GM12878 (cell line): ENCODE measurements around the gene SNRPF. TPM values are rescaled to one million over a fixed set of nuclear protein-coding genes. Genes with fewer than 3 reads are reported as not detected.

Source experiments
- KAT2A ChIP-seq: conservative IDR thresholded peaks from 2 replicates; pipeline ENCODE4 v1.6.1; 2011; ENCODE audit warnings: low read depth, low read length; ENCODE audit not compliant: control insufficient read depth
- NFIC ChIP-seq: IDR thresholded peaks from 2 replicates; pipeline ENCODE4 v1.6.1; 2012; ENCODE audit warnings: low read depth, mild to moderate bottlenecking, inconsistent platforms, low read length, moderate library complexity
- NR2F1 ChIP-seq: fragments of 450-650 bp; conservative IDR thresholded peaks from 2 replicates; pipeline ENCODE4 v1.6.1; 2017; ENCODE audit warnings: mild to moderate bottlenecking
- ZBED1 ChIP-seq: IDR thresholded peaks from 2 replicates; pipeline ENCODE4 v1.6.1; 2016; ENCODE audit warnings: borderline replicate concordance
- ZNF217 ChIP-seq: fragments of 450-650 bp; IDR thresholded peaks from 2 replicates; pipeline ENCODE4 v1.6.1; 2017; ENCODE audit warnings: antibody characterized with exemption, mild to moderate bottlenecking
- polyA plus RNA-seq, 11 experiments: library from polyadenylated mRNA; depleted of rRNA in 4 of 11; unstranded in 6 of 11; stranded (reverse) in 5 of 11; fragments of >200 nt; fragmentation: Nextera tagmentation in 4 of 11; fragmentation: Illumina TruSeq in 1 of 11; extraction: Ambion mirVana in 4 of 11; extraction: Trizol in 1 of 11; gene quantifications; 1 replicate in 1 of 11; 2 replicates in 10 of 11; pipeline versions ENCODE4 v1.2.1 to v1.2.3, GENCODE V29; 2011 to 2016; ENCODE audit warnings: inconsistent platforms in 2 of 11, missing spikeins in 2 of 11, low read depth in 1 of 11
- total RNA-seq, 4 experiments: library from RNA; depleted of rRNA in 3 of 4; stranded (reverse); fragments of >200 nt in 3 of 4; fragmentation: Illumina TruSeq in 1 of 4; extraction: Trizol in 1 of 4; gene quantifications; 2 replicates each; pipeline versions ENCODE4 v1.2.1 to v1.2.3, GENCODE V29; 2013 to 2021
- TF ChIP-seq, protein P1 (sequence below): IDR thresholded peaks from 2 replicates; pipeline ENCODE4 v1.6.1; 2011; ENCODE audit warnings: borderline replicate concordance, low read depth, mild to moderate bottlenecking, moderate library complexity, low read length; ENCODE audit not compliant: insufficient read depth, poor library complexity, severe bottlenecking
- TF ChIP-seq, protein P2 (sequence below): fragments of 450-650 bp; IDR thresholded peaks from 2 replicates; pipeline ENCODE4 v1.6.1; 2017; ENCODE audit warnings: antibody characterized with exemption, mild to moderate bottlenecking, moderate library complexity
- TF ChIP-seq, protein P3 (sequence below): fragments of 450-650 bp; IDR thresholded peaks from 2 replicates; pipeline ENCODE4 v1.6.1; 2017; ENCODE audit warnings: mild to moderate bottlenecking

Gene SNRPF
- total and polyA plus RNA-seq, 10 of the 15 experiments (the other 5 are each of a cell fraction or from before 2014, with no cell fraction given): 36.5 to 204 (median 77.9) TPM

DNA sequence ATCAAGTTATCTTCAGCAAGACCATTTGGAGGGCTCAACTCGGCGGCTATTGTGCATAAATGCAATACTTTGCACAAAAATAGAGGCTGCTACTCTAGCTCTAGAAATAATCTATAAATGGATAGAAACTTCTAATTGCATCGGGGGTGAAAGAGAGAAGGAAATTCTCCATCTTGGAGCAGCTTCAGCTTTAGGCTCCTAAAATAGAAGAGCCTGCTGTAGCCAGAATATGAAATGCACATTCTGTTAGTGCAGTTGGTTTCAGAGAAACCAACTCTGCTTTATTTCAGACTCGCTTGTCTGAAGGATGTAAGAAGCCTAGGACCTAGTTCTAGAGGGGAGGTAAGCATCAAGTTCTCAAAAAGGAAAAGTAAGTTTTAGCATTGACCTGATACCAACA is 38.1 kb downstream of the SNRPF start (continued):
- TF ChIP-seq, protein P1, sequence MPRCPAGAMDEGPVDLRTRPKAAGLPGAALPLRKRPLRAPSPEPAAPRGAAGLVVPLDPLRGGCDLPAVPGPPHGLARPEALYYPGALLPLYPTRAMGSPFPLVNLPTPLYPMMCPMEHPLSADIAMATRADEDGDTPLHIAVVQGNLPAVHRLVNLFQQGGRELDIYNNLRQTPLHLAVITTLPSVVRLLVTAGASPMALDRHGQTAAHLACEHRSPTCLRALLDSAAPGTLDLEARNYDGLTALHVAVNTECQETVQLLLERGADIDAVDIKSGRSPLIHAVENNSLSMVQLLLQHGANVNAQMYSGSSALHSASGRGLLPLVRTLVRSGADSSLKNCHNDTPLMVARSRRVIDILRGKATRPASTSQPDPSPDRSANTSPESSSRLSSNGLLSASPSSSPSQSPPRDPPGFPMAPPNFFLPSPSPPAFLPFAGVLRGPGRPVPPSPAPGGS: no peak
- no peak for TF ChIP-seq KAT2A
- TF ChIP-seq NFIC: no peak
- TF ChIP-seq, protein P2, sequence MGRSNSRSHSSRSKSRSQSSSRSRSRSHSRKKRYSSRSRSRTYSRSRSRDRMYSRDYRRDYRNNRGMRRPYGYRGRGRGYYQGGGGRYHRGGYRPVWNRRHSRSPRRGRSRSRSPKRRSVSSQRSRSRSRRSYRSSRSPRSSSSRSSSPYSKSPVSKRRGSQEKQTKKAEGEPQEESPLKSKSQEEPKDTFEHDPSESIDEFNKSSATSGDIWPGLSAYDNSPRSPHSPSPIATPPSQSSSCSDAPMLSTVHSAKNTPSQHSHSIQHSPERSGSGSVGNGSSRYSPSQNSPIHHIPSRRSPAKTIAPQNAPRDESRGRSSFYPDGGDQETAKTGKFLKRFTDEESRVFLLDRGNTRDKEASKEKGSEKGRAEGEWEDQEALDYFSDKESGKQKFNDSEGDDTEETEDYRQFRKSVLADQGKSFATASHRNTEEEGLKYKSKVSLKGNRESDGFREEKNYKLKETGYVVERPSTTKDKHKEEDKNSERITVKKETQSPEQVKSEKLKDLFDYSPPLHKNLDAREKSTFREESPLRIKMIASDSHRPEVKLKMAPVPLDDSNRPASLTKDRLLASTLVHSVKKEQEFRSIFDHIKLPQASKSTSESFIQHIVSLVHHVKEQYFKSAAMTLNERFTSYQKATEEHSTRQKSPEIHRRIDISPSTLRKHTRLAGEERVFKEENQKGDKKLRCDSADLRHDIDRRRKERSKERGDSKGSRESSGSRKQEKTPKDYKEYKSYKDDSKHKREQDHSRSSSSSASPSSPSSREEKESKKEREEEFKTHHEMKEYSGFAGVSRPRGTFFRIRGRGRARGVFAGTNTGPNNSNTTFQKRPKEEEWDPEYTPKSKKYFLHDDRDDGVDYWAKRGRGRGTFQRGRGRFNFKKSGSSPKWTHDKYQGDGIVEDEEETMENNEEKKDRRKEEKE: no peak
- TF ChIP-seq, protein P3, sequence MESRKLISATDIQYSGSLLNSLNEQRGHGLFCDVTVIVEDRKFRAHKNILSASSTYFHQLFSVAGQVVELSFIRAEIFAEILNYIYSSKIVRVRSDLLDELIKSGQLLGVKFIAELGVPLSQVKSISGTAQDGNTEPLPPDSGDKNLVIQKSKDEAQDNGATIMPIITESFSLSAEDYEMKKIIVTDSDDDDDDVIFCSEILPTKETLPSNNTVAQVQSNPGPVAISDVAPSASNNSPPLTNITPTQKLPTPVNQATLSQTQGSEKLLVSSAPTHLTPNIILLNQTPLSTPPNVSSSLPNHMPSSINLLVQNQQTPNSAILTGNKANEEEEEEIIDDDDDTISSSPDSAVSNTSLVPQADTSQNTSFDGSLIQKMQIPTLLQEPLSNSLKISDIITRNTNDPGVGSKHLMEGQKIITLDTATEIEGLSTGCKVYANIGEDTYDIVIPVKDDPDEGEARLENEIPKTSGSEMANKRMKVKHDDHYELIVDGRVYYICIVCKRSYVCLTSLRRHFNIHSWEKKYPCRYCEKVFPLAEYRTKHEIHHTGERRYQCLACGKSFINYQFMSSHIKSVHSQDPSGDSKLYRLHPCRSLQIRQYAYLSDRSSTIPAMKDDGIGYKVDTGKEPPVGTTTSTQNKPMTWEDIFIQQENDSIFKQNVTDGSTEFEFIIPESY: no peak
- no peak for TF ChIP-seq ZBED1
- no peak for TF ChIP-seq NR2F1
- TF ChIP-seq ZNF217: no peak
- TF ChIP-seq, all 136 proteins: peak for 0
